Osteocyte (in vitro differentiated cells): ENCODE results near the gene EGR1. TPM values are rescaled to one million over a fixed set of nuclear protein-coding genes. Genes with fewer than 3 reads are reported as not detected.

ENCODE experiments used
- DNase-seq: peaks from one replicate; pipeline ENCODE4 v3.0.0; 2021; ENCODE audit warnings: mixed read lengths; ENCODE audit not compliant: unreplicated experiment; ENCODE audit errors: extremely low spot score
- H3K27ac Mint-ChIP-seq: one replicate; pipeline ENCODE4 v1.8.0; 2021; ENCODE audit warnings: mild to moderate bottlenecking, mixed read lengths; ENCODE audit not compliant: unreplicated experiment
- H3K27me3 Mint-ChIP-seq: one replicate; pipeline ENCODE4 v1.8.0; 2021; ENCODE audit warnings: mixed read lengths; ENCODE audit not compliant: unreplicated experiment
- H3K36me3 Mint-ChIP-seq: one replicate; pipeline ENCODE4 v1.8.0; 2021; ENCODE audit warnings: mixed read lengths; ENCODE audit not compliant: unreplicated experiment
- H3K4me1 Mint-ChIP-seq: one replicate; pipeline ENCODE4 v1.8.0; 2021; ENCODE audit warnings: mixed read lengths; ENCODE audit not compliant: unreplicated experiment
- H3K4me3 Mint-ChIP-seq: one replicate; pipeline ENCODE4 v1.8.0; 2021; ENCODE audit warnings: mild to moderate bottlenecking, moderate library complexity, mixed read lengths; ENCODE audit not compliant: unreplicated experiment
- H3K9me3 Mint-ChIP-seq: one replicate; pipeline ENCODE4 v1.8.0; 2021; ENCODE audit warnings: mixed read lengths; ENCODE audit not compliant: unreplicated experiment
- total RNA-seq: library from RNA; stranded (reverse); gene quantifications from 2 replicates; pipeline ENCODE4 v1.2.1, GENCODE V29; 2021
- TF ChIP-seq, protein P1 (sequence below): fragments of 200-600 bp; sonication (generic); IDR thresholded peaks from 2 replicates; pipeline ENCODE4 v1.5.0; 2021; ENCODE audit warnings: antibody characterized with exemption, mild to moderate bottlenecking, moderate library complexity

EGR1 gene
- total RNA-seq, 1 donor from 2014 or later: 415 TPM

- Mint-ChIP-seq H3K27ac (peak within 1 kb of the TSS; percentile 75), H3K9me3 (no peaks in the 10 kb centered on the region), H3K36me3 (peaks cover 13% of the 10 kb centered on the region), H3K27me3 (no peaks in the 10 kb centered on the region), H3K4me1 (peaks cover 20% of the 10 kb centered on the region), H3K4me3 (peak within 1 kb of the TSS; percentile 79)
- TF ChIP-seq, protein P1, sequence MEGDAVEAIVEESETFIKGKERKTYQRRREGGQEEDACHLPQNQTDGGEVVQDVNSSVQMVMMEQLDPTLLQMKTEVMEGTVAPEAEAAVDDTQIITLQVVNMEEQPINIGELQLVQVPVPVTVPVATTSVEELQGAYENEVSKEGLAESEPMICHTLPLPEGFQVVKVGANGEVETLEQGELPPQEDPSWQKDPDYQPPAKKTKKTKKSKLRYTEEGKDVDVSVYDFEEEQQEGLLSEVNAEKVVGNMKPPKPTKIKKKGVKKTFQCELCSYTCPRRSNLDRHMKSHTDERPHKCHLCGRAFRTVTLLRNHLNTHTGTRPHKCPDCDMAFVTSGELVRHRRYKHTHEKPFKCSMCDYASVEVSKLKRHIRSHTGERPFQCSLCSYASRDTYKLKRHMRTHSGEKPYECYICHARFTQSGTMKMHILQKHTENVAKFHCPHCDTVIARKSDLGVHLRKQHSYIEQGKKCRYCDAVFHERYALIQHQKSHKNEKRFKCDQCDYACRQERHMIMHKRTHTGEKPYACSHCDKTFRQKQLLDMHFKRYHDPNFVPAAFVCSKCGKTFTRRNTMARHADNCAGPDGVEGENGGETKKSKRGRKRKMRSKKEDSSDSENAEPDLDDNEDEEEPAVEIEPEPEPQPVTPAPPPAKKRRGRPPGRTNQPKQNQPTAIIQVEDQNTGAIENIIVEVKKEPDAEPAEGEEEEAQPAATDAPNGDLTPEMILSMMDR: no peak
- DNase-seq: no peak
These were observed 26.4 kb upstream of the EGR1 start, which contains the start of gene REEP2 for GRCh38 chr5:138438724-138439476. TSS of gene REEP2 (plus strand) at chr5:138439057. CDS start at chr5:138439209, 152 bp downstream.

DNA sequence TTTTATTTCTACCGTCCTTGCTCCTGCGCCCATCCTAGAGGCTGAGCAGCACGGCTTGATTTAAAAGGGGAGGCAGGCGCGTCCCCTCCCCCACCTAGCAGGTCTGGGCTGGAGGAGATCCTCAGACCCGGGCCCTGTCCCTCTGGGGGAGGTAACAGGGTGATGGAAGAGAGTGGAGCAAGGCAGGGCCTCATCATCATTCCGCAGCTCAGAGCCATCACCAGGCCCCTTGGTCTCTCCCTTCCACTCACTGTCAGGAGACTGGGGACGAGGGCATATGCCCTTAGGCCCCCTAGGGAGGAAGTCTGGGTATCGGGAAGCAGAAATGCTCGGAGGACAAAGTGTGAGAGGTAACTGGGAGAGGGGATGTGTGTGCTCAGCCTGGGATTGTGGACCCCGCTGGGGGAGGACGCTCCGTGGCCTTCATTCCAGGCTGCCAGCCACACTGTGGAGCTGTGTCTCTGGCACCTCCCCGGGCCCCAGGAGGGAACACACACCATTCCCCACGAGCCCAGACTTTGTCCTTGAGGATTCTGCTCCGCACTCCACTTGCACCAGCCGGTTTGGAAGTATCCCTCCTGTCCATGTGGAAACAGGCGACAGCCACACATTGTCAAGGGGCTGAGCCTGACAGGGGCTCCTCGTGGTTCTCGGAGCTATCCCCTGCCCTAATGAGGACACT lies 25.7 kb upstream of the EGR1 start:
- Mint-ChIP-seq H3K27ac (peak overlapping the region; percentile 57), H3K4me3 (peak overlapping the region; percentile 79), H3K9me3 (no peaks in the 10 kb centered on the region), H3K36me3 (peaks cover 11% of the 10 kb centered on the region), H3K27me3 (no peaks in the 10 kb centered on the region), H3K4me1 (peaks cover 20% of the 10 kb centered on the region)
- TF ChIP-seq, protein P1: no peak
- DNase-seq: no peak

DNA sequence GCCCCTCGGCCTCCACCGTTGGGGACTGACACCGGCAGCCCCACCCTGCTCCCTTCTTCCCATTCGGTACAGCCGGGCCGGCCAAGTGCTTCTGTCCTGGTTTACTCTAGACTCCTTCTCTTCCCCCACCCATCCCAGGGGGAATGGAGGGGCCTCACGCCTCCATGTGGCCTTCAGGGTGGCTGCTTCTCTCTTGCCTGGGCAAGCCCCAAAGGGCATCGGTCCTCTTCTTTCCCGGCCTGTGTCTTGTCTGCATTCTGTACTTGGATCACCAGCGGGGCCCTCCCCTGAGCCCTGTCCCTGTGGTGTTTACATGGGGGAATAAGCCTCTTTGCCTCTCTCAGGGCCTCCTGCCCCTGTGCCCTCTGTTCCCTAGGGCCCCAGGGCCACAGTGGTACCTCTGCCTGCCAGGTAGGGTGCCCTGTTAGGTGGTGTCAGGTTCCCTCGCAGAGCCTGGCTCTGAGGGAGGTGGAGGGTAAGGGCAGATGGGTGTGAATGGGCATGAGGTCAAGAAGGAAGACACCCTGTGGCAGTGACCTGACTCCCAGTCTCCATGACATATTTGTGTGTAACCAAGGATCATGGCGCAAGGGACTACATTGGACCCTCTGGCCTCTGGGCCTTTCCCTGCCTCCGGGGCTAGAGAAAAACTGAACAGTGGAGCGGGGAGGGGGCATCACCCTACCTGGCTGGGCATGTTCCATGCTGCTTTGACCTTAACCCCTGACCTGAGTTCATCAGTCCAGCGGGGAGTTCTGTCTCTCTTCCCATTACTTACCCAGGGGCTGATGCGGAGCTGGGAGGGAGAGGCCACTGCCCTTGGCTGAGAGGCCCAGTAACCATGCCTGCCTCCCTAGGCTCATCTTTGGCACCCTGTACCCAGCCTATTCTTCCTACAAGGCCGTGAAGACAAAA lies 24.9 kb upstream of the EGR1 start:
- no peaks in the 10 kb centered on the region for H3K27me3 Mint-ChIP-seq
- no peak for DNase-seq
- peaks cover 7% of the 10 kb centered on the region for H3K36me3 Mint-ChIP-seq
- H3K4me3 Mint-ChIP-seq: peak overlapping the region; percentile 79
- peak overlapping the region; percentile 25 for H3K27ac Mint-ChIP-seq
- peaks cover 20% of the 10 kb centered on the region for H3K4me1 Mint-ChIP-seq
- TF ChIP-seq, protein P1: no peak
- H3K9me3 Mint-ChIP-seq: no peaks in the 10 kb centered on the region

DNA sequence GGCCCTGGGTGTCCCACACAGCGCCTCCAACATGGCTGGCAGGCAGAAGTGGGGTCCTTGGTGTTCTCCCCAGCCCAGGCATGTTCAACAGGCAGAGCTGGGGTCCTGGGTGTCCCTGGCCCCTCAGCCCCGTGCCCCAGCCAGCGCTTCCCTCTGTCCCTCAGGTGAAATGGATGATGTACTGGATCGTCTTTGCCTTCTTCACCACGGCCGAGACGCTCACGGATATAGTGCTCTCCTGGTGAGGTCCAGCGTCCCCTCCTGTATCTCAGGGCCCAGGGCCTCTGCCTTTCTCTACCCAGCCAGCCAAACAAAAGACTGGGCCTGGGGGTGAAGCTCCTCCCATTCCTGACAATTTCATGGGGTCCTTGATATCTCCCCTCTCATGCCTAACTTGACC lies 24.1 kb upstream of the EGR1 start:
- Mint-ChIP-seq H3K4me1 (peaks cover 20% of the 10 kb centered on the region), H3K27ac (no peak overlapping the region), H3K27me3 (no peaks in the 10 kb centered on the region), H3K9me3 (no peaks in the 10 kb centered on the region), H3K36me3 (peaks cover 3% of the 10 kb centered on the region), H3K4me3 (no peak overlapping the region)
- TF ChIP-seq, protein P1: no peak
- no peak for DNase-seq
